Measurements from ENCODE around the gene ASTN2.

GRCh38 chr9:117453737-117454136 lies 38.9 kb upstream of the ASTN2 start:
- TF ChIP-seq CTCF (IDR thresholded peaks at IDR 0.05; ENCODE audit: low read length) (no peak), EZH2 (IDR thresholded peaks at IDR 0.05; ENCODE audit: borderline replicate concordance, low read length) (no peak)

Measured in OCI-LY1 (cell line).